Skeletal muscle tissue (tissue), 4 donors: Measurements from ENCODE around the gene TMX3. TPM values are rescaled to one million over a fixed set of nuclear protein-coding genes. Genes with fewer than 3 reads are reported as not detected.

ENCODE experiments used
- H3K27ac ChIP-seq: one replicate; pipeline ENCODE4 v1.7.0; 2013; ENCODE audit warnings: mild to moderate bottlenecking, low read depth, low read length, inconsistent platforms
- H3K27me3 ChIP-seq, 3 donors: one replicate each; pipeline ENCODE4 v1.7.0; 2013; ENCODE audit warnings: low read length in 3 of 3; ENCODE audit not compliant: control insufficient read depth in 3 of 3, insufficient read depth in 3 of 3
- H3K36me3 ChIP-seq, 3 donors: one replicate each; pipeline ENCODE4 v1.7.0; 2013; ENCODE audit warnings: low read length in 3 of 3; ENCODE audit not compliant: control insufficient read depth in 3 of 3, insufficient read depth in 3 of 3
- H3K4me1 ChIP-seq, 3 donors: one replicate each; pipeline ENCODE4 v1.7.0; 2013; ENCODE audit warnings: low read length in 3 of 3, mild to moderate bottlenecking in 3 of 3; ENCODE audit not compliant: control insufficient read depth in 3 of 3, insufficient read depth in 3 of 3
- H3K4me3 ChIP-seq, 3 donors: one replicate each; pipeline ENCODE4 v1.7.0; 2013; ENCODE audit warnings: low read length in 3 of 3
- H3K9ac ChIP-seq, 3 donors: one replicate each; pipeline ENCODE4 v1.7.0; 2013; ENCODE audit warnings: low read length in 3 of 3, mild to moderate bottlenecking in 3 of 3, moderate library complexity in 2 of 3, low read depth in 1 of 3
- H3K9me3 ChIP-seq, 3 donors: one replicate each; pipeline ENCODE4 v1.7.0; 2013; ENCODE audit warnings: low read length in 3 of 3; ENCODE audit not compliant: control insufficient read depth in 3 of 3
- total RNA-seq: library from RNA; depleted of rRNA; stranded (reverse); fragments of >200 nt; gene quantifications from one replicate; pipeline ENCODE4 v1.2.3, GENCODE V29; 2014
- donor health status: Osteomylitis.

Gene TMX3
- total RNA-seq, 1 donor from 2014 or later, result 39.1 TPM

GRCh38 chr18:68713796-68714195, 1.1 kb downstream of the TMX3 start:
- no peaks in the 10 kb centered on the region for H3K9me3 ChIP-seq
- no peaks in the 10 kb centered on the region for H3K27me3 ChIP-seq
- peaks cover 11 to 19% (median 17%) of the 10 kb centered on the region in 3 donors for H3K4me1 ChIP-seq
- H3K9ac ChIP-seq, result peak overlapping the region; percentile 83 to 89 (median 86)
- H3K4me3 ChIP-seq, result peak overlapping the region; percentile 78 to 98 (median 94)
- no peak overlapping the region for H3K27ac ChIP-seq
- peaks cover 10 to 39% (median 22%) of the 10 kb centered on the region in 3 donors for H3K36me3 ChIP-seq

- Histone ChIP-seq H3K4me1 (peaks cover 11 to 19% (median 17%) of the 10 kb centered on the region in 3 donors), H3K36me3 (peaks cover 10 to 42% (median 26%) of the 10 kb centered on the region in 3 donors), H3K4me3 (no peak overlapping the region)
Measured at GRCh38 chr18:68713131-68713530, 1.8 kb downstream of the TMX3 start.

GRCh38 chr18:68707646-68708045, 7.3 kb downstream of the TMX3 start:
- no peak overlapping the region for H3K9ac ChIP-seq
- H3K9me3 ChIP-seq, result no peaks in the 10 kb centered on the region
- H3K27ac ChIP-seq, result no peak overlapping the region
- H3K4me1 ChIP-seq, result no peaks in the 10 kb centered on the region
- peaks cover 10 to 44% (median 39%) of the 10 kb centered on the region in 3 donors for H3K36me3 ChIP-seq
- no peak overlapping the region for H3K4me3 ChIP-seq
- H3K27me3 ChIP-seq, result no peaks in the 10 kb centered on the region

More at GRCh38 chr18:68713131-68713530, 1.8 kb downstream of the TMX3 start:
- Histone ChIP-seq H3K9me3 (no peaks in the 10 kb centered on the region), H3K9ac (no peak overlapping the region), H3K27ac (no peak overlapping the region), H3K27me3 (no peaks in the 10 kb centered on the region)

- H3K27ac ChIP-seq, result no peak overlapping the region
- H3K9ac ChIP-seq, result no peak overlapping the region
- H3K4me1 ChIP-seq, result no peaks in the 10 kb centered on the region
- H3K9me3 ChIP-seq, result no peaks in the 10 kb centered on the region
- H3K4me3 ChIP-seq, result no peak overlapping the region
- H3K27me3 ChIP-seq, result no peaks in the 10 kb centered on the region
- H3K36me3 ChIP-seq, result peaks cover 2 to 27% (median 23%) of the 10 kb centered on the region in 3 donors
Measured at GRCh38 chr18:68705119-68705518, 9.8 kb downstream of the TMX3 start.

GRCh38 chr18:68703326-68703725, 11.6 kb downstream of the TMX3 start:
- peaks cover 0 to 12% (median 11%) of the 10 kb centered on the region in 3 donors for H3K36me3 ChIP-seq
- no peak overlapping the region for H3K27ac ChIP-seq
- no peaks in the 10 kb centered on the region for H3K27me3 ChIP-seq
- no peak overlapping the region for H3K9ac ChIP-seq
- no peaks in the 10 kb centered on the region for H3K9me3 ChIP-seq
- no peak overlapping the region for H3K4me3 ChIP-seq
- H3K4me1 ChIP-seq, result no peaks in the 10 kb centered on the region

- Histone ChIP-seq H3K27me3 (no peaks in the 10 kb centered on the region), H3K4me3 (no peak overlapping the region), H3K9ac (no peak overlapping the region), H3K27ac (no peak overlapping the region), H3K4me1 (no peaks in the 10 kb centered on the region), H3K9me3 (no peaks in the 10 kb centered on the region), H3K36me3 (peaks cover 3 to 17% (median 5%) of the 10 kb centered on the region in 3 donors)
Measured at GRCh38 chr18:68701353-68701752, 13.6 kb downstream of the TMX3 start.

GRCh38 chr18:68699043-68699442, 15.9 kb downstream of the TMX3 start:
- Histone ChIP-seq H3K27ac (no peak overlapping the region), H3K4me3 (no peak overlapping the region), H3K9ac (no peak overlapping the region), H3K9me3 (no peaks in the 10 kb centered on the region), H3K27me3 (no peaks in the 10 kb centered on the region), H3K4me1 (no peaks in the 10 kb centered on the region), H3K36me3 (peaks cover 10 to 21% (median 13%) of the 10 kb centered on the region in 3 donors)

GRCh38 chr18:68696937-68697336, 18.0 kb downstream of the TMX3 start:
- no peaks in the 10 kb centered on the region for H3K27me3 ChIP-seq
- no peaks in the 10 kb centered on the region for H3K4me1 ChIP-seq
- peaks cover 17 to 31% (median 22%) of the 10 kb centered on the region in 3 donors for H3K36me3 ChIP-seq

GRCh38 chr18:68694316-68694715, 20.6 kb downstream of the TMX3 start:
- Histone ChIP-seq H3K27me3 (no peaks in the 10 kb centered on the region), H3K4me3 (no peak overlapping the region), H3K4me1 (no peaks in the 10 kb centered on the region), H3K36me3 (peaks cover 21 to 35% (median 27%) of the 10 kb centered on the region in 3 donors), H3K9me3 (no peaks in the 10 kb centered on the region), H3K27ac (no peak overlapping the region), H3K9ac (no peak overlapping the region)

More at GRCh38 chr18:68696937-68697336, 18.0 kb downstream of the TMX3 start:
- H3K9me3 ChIP-seq, result no peaks in the 10 kb centered on the region
- H3K4me3 ChIP-seq, result no peak overlapping the region
- no peak overlapping the region for H3K27ac ChIP-seq
- no peak overlapping the region for H3K9ac ChIP-seq

GRCh38 chr18:68693091-68693815, 21.7 kb downstream of the TMX3 start:
- Histone ChIP-seq H3K36me3 (peaks cover 21 to 35% (median 30%) of the 10 kb centered on the region in 3 donors), H3K4me1 (no peaks in the 10 kb centered on the region), H3K4me3 (no peak overlapping the region)

More at GRCh38 chr18:68693091-68693815, 21.7 kb downstream of the TMX3 start:
- no peaks in the 10 kb centered on the region for H3K27me3 ChIP-seq
- H3K9ac ChIP-seq, result no peak overlapping the region
- H3K27ac ChIP-seq, result no peak overlapping the region
- no peaks in the 10 kb centered on the region for H3K9me3 ChIP-seq
